HG03060 (cell line): Measurements from ENCODE around the gene SLC5A10.

ENCODE experiments used
- ATAC-seq: cut with Tn5 transposase; IDR thresholded peaks from one replicate; pipeline ENCODE4 v1.9.1; 2021; ENCODE audit warnings: low read depth, moderate number of reproducible peaks; ENCODE audit not compliant: unreplicated experiment

Gene SLC5A10

DNA sequence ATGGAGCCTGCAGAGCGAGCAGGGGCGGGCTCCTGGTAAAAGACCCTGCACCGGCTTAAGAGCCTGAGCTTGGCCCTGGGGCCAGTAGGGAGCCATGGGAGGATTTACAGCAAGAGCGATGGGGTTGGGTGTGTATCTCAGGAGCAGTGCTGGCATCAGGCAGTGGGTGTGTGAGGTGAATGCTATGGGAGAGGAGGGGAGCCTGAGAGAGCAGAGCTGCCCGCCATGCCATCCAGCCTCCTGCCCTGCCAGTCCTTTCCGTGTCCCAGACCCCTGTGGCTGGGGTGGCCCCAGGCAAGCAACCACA is 29.3 kb downstream of the SLC5A10 start:
- no peak for ATAC-seq

DNA sequence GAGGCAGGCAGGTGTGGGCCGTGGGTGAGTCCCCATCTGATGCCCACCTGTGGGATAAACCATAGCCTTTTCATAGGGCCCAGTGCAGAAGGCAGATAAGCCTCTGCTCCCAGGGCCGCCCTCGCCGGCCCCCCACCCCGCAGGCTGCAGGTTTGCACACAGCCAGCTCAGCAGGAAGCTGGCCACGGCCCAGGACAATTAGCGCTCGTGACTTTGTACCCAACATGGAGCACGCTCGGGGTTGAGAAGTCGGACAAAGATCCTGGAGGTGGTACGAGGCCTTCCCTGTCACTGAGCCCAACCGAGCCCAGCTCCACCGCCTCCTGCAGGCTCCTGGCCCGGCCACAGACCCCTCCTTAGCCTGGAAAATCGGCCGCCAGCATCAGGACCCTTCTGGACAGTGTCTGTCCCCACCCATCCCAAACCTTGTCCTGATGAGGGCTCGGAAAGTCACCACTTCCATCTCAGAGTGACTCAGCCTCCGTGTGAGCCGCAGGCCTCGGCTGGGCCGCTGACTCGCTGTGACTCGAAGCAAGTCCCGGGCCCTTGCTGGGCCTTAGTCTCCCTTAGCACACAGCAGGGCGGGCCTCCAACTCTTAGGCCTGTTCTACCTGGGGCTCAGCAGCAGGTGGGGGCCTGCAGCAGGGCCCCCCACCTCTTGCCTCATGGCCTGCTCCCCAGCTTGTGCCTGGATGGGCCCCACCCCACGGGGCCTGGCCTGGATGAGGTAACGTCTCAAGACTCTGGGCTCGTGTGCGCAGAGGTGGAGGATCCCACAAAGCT is 29.9 kb downstream of the SLC5A10 start:
- ATAC-seq: no peak

DNA sequence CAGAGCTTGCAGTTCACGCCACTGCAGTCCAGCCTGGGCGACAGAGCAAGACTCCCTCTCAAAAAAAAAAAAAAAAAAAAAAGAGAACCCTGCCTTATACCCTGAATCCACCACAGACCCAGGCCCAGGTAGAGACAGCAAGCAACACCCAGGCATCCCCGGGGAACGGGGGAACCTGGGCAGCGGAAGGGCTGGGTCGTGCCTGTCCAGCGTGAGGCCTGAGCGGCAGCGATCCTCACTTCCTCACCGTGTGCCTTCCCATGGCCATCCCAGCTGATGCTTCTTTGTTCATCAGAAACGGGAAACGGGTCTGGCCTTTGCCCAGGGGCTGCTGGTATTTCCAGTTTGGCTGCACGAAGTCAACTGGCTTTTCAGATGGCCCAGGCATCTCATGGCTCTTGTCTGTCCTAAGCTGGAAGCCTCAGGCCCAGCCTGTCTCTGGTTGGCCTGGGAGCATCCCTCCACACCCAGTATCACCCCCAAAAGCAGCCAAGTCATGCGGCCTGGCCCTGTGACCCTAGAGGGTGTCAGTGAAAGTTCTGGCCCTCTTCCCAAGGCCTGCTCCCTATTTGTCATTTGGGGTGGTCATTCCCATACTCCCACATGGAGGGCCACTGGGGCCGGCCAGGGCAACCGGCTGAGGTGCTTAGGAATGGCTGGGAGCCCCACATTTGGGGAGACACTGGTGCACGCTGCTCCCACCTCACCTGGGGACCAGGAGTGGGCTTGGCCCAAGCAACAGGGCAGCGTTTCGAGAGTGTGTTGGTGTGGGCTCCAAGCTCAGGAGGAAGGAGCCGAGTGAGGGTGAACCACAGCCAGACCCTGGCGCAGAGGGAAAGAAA is 32.5 kb downstream of the SLC5A10 start:
- no peak for ATAC-seq

DNA sequence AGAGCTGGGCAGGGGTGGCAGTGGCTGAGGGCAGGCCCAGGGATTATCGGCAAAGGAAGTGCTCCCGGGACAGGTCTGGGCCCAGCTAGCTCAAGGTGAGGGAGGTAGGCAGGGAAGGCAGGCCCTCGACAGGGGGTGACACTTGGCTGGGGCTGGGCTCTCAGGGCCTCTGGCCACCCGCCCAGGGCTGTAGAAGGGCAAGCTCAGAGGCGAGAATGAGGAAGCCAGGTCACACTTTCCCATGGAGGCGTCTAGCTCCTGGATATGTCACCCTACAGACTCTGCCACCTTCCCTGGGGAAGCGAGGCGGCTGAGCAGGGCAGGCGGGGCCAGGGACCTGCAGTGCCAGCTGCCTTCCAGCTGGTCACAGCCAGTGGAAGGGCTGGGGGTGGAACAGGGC is 33.5 kb downstream of the SLC5A10 start:
- ATAC-seq: no peak

DNA sequence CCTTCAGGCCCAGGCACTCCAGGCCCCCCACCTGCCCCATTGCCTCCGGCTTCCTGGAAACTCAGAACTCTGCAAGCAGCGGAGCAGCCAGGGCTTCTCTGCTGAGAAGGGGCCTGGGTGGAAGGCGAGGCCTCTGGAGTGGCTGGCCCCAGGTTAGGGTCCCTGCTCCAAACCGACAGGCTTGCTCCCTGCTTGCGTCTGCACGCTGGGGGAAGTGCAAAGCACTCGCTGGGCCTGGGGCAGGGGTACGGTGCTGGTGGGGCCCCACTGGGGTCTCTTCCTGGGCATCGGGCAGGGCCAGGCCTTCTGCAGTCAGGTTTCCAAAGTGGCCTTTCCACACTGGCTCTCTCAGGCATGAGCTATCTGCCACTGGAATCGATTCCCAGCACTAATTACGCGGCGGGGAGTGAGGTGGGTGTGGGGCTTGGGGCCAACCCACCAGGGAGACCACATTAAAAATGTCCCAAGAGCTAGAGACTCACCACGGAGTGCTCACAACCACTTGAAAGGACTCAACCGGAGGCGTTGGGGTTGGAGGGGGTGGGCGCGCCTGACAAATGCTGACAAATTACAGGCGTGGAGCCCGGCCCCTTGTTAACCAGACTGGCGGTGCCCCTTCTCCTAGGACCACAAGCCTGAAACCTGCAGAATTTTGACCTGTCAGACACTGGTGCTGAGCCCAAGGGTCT is 34.7 kb downstream of the SLC5A10 start:
- ATAC-seq: no peak

DNA sequence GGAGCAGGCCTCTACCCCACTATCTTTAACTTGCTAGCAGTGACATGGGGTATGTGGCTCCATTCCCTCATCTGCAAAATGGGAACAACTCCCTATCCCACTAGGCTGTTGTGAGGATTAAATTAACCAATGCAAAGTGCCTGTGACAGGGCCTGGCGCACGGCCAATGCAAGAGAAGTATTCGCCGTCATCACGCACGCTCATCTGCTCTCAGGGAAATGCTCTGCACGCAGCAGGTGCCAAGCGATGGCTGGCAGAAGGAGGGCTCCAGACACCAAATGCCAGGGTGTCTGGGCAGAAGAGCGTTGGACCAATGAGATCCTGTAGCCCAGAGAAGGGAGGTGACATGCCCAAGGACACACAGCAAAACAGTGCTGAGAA is 35.3 kb downstream of the SLC5A10 start:
- no peak for ATAC-seq

DNA sequence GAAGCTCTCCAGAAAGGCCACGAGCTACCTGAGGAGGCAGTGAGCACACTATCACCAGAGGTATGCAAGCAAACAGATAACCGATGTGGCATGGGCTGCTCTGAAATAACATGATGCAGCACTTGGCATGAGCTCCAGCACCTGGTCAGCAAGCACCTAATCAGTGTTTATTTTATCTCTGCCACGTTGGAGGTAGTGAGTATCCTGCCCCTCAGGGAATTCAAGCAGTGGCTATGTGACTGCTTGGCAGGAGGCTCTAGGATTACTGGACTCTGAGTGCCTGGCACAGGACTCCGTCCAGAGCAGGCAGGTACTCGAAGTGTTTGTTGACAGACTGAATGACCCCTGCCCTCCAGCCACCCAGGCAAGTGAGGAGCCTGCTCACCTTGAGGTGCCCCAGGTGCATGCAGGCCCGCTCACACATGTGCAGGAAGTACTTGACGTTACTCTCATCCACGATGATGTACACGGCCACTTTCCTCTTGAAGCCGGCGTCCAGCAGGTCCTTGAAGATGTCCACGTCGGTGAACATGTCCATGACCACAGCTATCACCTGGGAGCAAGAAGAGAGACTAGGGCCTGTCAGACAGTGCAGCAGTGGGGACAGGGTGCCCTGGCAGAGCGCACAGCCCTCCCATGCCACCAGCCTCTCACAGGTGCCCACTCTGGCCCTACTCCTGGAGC is 36.0 kb downstream of the SLC5A10 start:
- ATAC-seq: no peak

DNA sequence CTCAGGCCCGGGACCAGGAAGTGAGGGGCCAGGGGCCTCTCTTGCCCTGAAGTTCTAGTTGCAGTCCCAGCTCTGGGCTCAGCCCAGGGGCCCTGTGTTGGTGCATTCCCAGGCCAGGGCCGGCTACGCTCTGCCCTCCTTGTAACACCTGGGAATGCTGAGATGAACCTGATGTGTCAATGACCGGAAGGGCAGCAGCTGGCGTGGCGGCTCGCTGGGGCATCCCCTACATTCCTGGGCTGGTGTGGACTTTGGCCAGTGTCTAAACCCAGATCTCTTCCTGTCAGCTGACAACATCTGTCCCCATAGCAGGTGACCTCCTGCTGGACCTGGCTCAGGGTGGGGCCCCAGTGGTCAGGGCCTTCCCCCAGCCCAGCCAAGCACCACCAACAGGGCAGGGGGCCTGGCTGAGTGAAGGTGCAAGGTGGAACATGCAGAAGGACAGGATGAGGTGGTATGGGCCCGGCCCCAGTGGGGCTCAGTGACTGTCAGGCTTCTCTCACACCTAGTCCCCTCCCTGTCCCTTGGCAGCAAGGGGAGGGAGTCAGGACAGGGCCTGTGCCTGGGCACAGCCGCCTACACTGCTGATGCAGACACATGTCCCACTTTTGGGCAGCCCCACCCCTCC is 36.7 kb downstream of the SLC5A10 start:
- no peak for ATAC-seq

DNA sequence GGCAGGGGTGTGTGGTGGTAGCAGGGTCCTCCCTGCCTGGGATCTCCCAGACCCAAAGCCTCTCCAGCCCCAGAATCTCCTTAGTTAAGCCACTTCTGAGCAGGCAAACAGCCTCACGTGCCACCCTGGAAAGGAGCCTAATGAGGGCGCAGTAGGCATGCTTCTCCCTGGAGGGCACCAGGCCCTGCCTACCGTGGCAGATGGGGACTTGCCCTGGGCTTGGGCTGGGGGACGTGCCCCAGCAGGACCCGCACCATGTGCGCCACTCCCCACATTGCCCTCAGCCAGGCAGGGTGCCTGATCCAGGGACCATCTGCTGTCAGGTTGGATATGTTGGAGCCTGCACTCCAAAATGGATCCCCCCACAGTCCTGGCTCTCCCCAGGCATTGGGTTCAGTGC is 38.4 kb downstream of the SLC5A10 start:
- no peak for ATAC-seq

DNA sequence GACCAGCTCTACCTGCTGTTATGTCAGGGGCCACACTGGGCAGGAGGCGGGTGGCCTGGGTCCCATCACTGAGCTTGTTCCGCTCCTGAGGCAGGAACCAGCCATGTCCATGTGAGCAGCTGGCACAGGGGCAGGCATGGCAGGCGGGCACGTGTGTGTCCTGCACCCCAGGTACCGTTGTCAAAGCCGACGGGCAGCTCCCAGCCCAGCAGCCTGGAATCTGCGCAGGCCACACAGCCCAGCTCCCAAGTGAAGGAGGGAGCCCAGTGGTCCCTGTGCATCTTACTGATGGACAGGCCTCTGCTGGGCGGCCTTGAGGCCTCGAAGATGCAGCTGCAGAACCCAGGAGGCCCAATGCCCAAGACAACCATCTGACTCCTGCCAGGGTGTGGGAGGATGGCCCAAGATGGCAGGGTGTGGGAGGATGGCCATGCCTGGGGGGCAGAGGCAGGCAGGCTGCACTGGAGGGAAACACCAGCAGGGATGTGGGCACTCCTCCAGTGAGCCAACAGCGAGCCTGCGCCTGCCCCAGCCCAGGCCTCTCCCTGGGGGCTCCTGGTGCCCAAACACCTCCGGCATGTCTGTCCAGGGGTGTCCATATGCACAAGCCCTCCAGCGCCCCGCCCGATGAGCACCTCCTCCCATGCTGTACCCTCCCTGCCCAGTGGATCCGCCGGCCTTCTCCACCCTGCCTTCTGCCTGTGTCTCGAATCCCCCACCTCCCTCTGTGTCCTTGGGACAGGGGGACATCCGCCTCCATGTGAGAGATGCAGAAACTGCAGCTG is 39.8 kb downstream of the SLC5A10 start:
- no peak for ATAC-seq

DNA sequence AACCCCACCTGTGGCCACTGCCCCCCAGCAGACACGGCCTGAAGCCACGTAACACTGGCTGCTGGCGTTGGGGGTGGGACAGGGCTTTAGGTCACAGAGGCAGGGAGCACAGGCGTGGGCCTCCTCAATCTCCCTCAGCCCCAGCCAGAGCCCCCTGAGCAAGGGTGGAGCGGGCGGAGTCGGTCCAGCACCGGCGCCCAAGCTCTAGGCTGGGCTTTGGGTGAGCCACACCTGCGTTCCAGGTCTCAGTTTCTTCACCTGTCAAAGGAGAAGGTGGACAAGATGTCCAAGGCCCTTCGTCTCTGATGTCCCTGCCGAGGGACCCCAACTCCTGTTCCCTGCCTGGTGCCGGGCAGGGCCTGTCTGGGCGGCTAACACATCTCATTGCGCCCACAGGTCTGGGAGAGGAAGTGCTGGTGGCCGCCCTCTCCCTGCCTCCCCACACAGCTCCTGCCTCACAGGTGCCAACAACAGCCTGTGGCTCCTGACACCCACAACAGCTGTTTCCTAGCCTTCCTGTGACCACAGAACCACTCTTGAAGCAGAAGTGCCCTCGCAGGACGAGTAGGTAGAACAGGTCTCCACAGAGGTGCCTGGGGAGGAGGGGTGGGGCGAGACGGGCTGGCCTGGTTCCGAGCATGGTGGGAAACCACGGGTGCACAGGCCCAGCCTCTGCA is 40.6 kb downstream of the SLC5A10 start:
- no peak for ATAC-seq

DNA sequence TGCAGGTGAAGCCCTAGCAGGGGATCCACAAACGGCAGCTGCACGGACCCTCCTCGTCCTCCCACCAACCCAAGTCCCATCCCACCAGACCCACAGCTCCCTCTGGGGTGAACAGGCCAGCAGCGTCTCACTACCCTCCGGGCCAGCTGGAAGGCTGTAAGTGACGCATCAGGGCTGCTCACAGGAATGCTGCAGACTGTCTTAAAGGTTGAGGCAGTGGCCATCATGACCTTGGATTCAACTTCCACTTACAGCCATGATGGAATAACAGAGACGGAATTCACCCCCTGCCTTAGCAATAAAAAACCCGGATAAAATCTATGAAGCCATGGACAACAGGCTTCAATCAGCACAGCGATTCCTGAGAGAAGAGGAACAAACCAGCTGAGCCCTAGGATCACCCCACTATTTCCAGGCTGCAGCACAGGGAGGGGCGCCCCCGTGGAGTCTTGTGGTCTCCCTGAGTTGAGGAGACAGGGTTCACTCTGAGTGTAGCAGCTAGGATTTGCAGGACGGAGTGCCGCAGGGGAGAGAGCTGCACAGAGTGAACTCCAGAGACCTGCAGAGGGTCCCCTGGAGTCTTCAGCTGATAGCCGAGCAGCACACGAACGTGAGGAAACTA is 42.1 kb downstream of the SLC5A10 start:
- no peak for ATAC-seq

DNA sequence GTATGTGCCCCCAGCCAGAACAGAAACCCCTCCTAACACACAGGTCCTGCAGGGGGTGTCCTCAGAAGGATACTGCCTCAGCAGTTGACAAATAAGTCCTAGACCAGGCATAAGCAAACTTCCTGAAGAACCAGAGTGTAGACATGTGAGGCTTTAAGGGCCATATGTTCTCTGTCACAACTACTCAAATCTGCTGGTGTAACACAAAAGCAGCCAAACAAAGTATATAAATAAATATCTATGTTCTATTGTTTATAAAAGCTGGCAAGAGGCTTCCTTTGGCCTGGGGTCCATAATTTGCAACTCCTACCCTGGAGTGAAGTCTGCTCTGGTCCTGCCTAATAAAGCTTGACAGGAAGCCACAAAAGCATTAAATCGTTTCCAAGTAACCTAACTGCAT is 42.7 kb downstream of the SLC5A10 start:
- no peak for ATAC-seq

DNA sequence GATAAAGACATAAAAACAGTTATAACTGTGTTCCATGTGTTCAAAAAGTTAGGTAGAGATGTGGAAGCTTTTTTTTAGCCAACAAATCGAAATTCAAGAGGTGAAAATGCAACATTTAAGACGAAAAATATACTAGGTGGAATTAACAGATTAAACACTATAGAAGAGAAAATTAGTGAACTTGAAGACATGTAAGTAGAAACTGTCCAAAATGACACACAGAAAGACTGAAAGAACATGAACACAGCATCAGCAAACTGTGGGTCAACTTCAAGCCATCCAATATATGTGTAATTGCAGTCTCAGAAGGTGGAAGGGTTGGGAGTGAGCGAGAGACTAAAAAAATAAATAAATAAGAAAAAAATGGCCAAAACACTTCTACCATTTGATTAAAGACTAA is 43.3 kb downstream of the SLC5A10 start:
- no peak for ATAC-seq

DNA sequence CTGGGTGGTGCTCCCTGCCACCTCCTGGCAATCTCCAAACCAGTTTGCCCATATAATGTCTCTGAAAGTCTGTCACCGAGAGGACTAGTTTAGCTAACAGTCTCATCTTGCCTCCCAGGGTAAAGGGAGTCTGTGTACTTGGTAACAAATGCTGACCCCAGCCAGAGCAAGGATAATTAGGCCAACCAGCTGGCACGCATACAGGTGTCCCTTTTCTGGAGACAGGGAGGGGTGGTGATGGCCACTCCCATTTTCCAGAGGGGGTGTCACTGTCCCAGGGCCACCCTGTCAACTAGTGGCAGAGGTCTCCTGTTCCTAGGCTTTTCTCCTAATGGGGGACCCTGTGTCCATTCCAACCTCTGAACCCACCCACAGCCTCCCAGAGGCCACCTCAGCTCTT is 44.5 kb downstream of the SLC5A10 start:
- ATAC-seq: no peak

DNA sequence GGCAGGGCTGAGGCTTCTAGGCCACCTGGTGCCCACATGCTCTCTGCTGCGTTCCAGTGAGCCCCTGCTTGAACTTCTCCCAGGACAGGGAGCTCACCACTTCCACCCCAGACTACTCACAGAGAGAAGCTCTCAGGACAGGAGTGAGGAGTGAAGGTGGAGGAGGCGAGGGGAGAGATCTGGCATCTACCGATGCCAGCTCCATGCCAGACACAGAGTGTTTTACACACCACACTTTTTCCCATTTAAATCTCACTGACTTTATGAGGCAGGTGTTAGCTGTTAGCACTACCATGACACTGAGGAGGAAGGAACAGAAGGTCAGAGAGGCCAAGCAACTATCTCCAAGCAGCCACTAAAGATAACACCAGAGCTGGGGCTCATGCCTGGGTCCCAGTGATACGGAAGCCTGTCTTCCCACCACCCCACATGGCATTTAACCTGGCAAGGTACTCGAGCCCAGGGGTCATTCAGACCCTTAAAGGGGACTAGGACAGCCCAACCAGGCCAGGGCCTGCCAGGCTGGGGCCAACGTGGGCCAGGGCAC is 45.8 kb downstream of the SLC5A10 start:
- no peak for ATAC-seq

DNA sequence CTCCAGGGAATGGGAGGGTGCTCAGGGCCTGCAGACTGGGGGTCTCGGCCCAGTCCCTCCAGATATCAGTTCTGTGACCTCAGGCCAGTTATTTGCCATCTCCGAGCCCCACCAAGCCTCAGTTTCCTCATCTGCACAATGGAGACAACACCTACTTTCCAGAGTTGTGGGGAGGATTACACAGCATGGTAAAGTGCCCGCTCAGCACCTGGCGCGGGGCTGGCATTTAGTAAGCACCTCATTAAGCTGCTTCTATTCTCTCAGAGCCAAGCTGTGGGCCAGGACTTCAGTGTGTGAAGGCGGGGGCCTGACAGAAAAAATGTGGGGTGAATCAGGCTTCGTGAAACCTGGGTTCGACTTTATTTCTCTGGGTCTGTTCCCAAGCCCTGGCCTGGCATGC is 47.4 kb downstream of the SLC5A10 start:
- ATAC-seq: no peak

DNA sequence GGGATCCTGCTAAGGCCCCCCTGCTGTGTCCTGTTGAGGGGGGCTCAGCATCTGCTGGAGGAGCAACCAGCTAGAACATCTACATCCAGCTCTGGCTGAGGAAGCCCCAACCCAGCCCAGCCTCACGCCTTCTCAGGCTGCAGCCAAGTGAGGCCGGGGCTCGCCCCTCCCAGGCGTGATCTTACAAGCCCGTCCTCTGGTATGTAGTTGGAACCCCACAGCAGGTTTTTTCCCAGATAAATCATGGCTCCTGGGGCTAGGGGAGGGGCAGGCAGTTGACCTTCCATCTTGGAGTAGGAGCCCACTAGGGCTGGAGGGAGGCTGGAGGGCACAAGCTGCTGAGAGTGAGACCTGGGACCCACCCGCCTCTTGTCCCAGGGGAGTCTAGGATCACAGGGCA is 47.9 kb downstream of the SLC5A10 start:
- no peak for ATAC-seq
